Mesenchymal stem cell (in vitro differentiated cells and primary cell): ENCODE results near the gene ABCB1.

ENCODE experiments used
- DNase-seq: peaks from one replicate; pipeline ENCODE4 v3.0.0-alpha.2; 2013
- H2AFZ ChIP-seq: one replicate; pipeline ENCODE4 v1.6.1; 2013; ENCODE audit warnings: low read depth, mild to moderate bottlenecking, control low read depth, inconsistent platforms, low read length, moderate library complexity
- H2AK5ac ChIP-seq: 2 replicates; pipeline ENCODE4 v1.6.1; 2013; ENCODE audit warnings: low read length, moderate library complexity, mild to moderate bottlenecking, inconsistent platforms; ENCODE audit not compliant: severe bottlenecking
- H2BK120ac ChIP-seq: one replicate; pipeline ENCODE4 v1.6.1; 2013; ENCODE audit warnings: low read depth, mild to moderate bottlenecking, inconsistent platforms, low read length, moderate library complexity
- H2BK12ac ChIP-seq, 2 experiments: one replicate each; pipeline ENCODE4 v1.6.1; 2013; ENCODE audit warnings: inconsistent platforms in 2 of 2, low read length in 2 of 2, mild to moderate bottlenecking in 2 of 2, moderate library complexity in 2 of 2, control low read depth in 1 of 2
- H2BK15ac ChIP-seq: one replicate; pipeline ENCODE4 v1.6.1; 2013; ENCODE audit warnings: mild to moderate bottlenecking, low read depth, inconsistent platforms; ENCODE audit not compliant: poor library complexity, severe bottlenecking
- H2BK5ac ChIP-seq: 2 replicates; pipeline ENCODE4 v1.6.1; 2013; ENCODE audit warnings: low read depth, mild to moderate bottlenecking, low read length, control low read depth, inconsistent platforms; ENCODE audit not compliant: poor library complexity, severe bottlenecking
- H3K14ac ChIP-seq, 2 experiments: one replicate each; pipeline ENCODE4 v1.6.1; 2013; ENCODE audit warnings: inconsistent platforms in 2 of 2, low read length in 2 of 2, control low read depth in 1 of 2, mild to moderate bottlenecking in 1 of 2, moderate library complexity in 1 of 2
- H3K18ac ChIP-seq, 2 experiments: one replicate each; pipeline ENCODE4 v1.6.1; 2013; ENCODE audit warnings: inconsistent platforms in 2 of 2, low read length in 2 of 2, control low read depth in 1 of 2, low read depth in 1 of 2, mild to moderate bottlenecking in 1 of 2
- H3K23ac ChIP-seq, 2 experiments: one replicate each; pipeline ENCODE4 v1.6.1; 2013; ENCODE audit warnings: inconsistent platforms in 2 of 2, low read length in 2 of 2, mild to moderate bottlenecking in 2 of 2, moderate library complexity in 2 of 2, control low read depth in 1 of 2
- H3K27ac ChIP-seq: 2 replicates; pipeline ENCODE4 v1.5.1; 2013; ENCODE audit warnings: mild to moderate bottlenecking, moderate library complexity, low read length, control low read depth, inconsistent platforms; ENCODE audit not compliant: poor library complexity, severe bottlenecking
- H3K27me3 ChIP-seq, 2 experiments: 2 replicates each; pipeline versions ENCODE4 v1.6.1 to v1.7.0; 2013; ENCODE audit warnings: low read length in 2 of 2, mild to moderate bottlenecking in 2 of 2, moderate library complexity in 2 of 2, control low read depth in 1 of 2, inconsistent platforms in 1 of 2; ENCODE audit not compliant: control insufficient read depth in 1 of 2, insufficient read depth in 1 of 2
- H3K36me3 ChIP-seq, 2 experiments: 2 replicates each; pipeline versions ENCODE4 v1.6.1 to v1.7.0; 2013; ENCODE audit warnings: low read length in 2 of 2, control low read depth in 1 of 2, inconsistent platforms in 1 of 2, low read depth in 1 of 2, mild to moderate bottlenecking in 1 of 2; ENCODE audit not compliant: insufficient read depth in 2 of 2, control insufficient read depth in 1 of 2
- H3K4ac ChIP-seq, 2 experiments: one replicate each; pipeline ENCODE4 v1.6.1; 2013; ENCODE audit warnings: inconsistent platforms in 2 of 2, low read length in 2 of 2, mild to moderate bottlenecking in 2 of 2, moderate library complexity in 2 of 2, control low read depth in 1 of 2, low read depth in 1 of 2
- H3K4me1 ChIP-seq: 2 replicates; pipeline ENCODE4 v1.6.1; 2013; ENCODE audit warnings: low read depth, low read length, control low read depth; ENCODE audit not compliant: control insufficient read depth, insufficient read depth
- H3K4me2 ChIP-seq: 2 replicates; pipeline ENCODE4 v1.6.1; 2013; ENCODE audit warnings: low read length, mild to moderate bottlenecking, inconsistent platforms; ENCODE audit not compliant: poor library complexity, severe bottlenecking
- H3K4me3 ChIP-seq, 2 experiments: 2 replicates each; pipeline versions ENCODE4 v1.5.1 to v1.7.0; 2013; ENCODE audit warnings: low read length in 2 of 2, mild to moderate bottlenecking in 2 of 2, control low read depth in 1 of 2, low read depth in 1 of 2; ENCODE audit not compliant: insufficient read depth in 1 of 2
- H3K79me1 ChIP-seq: replicated peaks from 2 replicates; pipeline ENCODE4 v1.6.1; 2013; ENCODE audit warnings: mild to moderate bottlenecking, control low read depth, low read length, inconsistent platforms; ENCODE audit not compliant: poor library complexity, severe bottlenecking
- H3K9ac ChIP-seq: 2 replicates; pipeline ENCODE4 v1.7.0; 2013; ENCODE audit warnings: mild to moderate bottlenecking, low read length, moderate library complexity
- H3K9me3 ChIP-seq: 2 replicates; pipeline ENCODE4 v1.7.0; 2013; ENCODE audit warnings: mild to moderate bottlenecking, low read length; ENCODE audit not compliant: control insufficient read depth
- H4K8ac ChIP-seq: one replicate; pipeline ENCODE4 v1.6.1; 2013; ENCODE audit warnings: inconsistent platforms, mild to moderate bottlenecking, low read length, moderate library complexity
- H4K91ac ChIP-seq: one replicate; pipeline ENCODE4 v1.6.1; 2013; ENCODE audit warnings: mild to moderate bottlenecking, low read length, inconsistent platforms
- WGBS: methylation state at CpG from one replicate; pipeline ENCODE4 v1.1.7; 2013; ENCODE audit warnings: mixed read lengths; 5-methylcytosine and 5-hydroxymethylcytosine counted together

ABCB1 gene

DNA sequence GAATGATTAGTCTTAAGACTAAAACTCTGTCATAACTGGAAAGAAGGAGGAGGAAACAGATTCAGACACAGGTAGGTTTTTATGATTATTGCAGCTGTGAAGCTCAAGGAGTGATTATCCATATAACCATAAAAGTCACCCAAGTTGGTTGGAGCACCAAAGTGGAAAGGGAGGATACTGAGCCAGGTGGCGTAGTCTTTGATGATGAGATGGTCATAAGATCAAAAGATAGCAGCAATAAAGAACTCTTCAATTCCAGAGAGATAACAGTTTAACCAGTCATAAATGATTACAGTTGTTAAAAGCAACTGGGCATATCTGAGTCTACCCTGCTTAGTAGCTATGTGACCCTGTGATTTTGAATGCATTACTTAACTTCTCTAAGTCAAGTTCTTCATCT, 8.4 kb downstream of the ABCB1 start:
- no CpG with 5 or more reads among the region's 1 CpG for WGBS
- no peak overlapping the region for H3K4me2 ChIP-seq
- H3K4me1 ChIP-seq, result no peaks in the 10 kb centered on the region
- H3K14ac ChIP-seq, result no peak overlapping the region
- no peak overlapping the region for H2AK5ac ChIP-seq
- no peak overlapping the region for H2BK120ac ChIP-seq
- H3K27ac ChIP-seq, result no peak overlapping the region
- H2BK15ac ChIP-seq, result no peak overlapping the region
- H3K18ac ChIP-seq, result no peak overlapping the region
- no peak overlapping the region for H3K4ac ChIP-seq
- no peak overlapping the region for H3K4me3 ChIP-seq
- H2BK5ac ChIP-seq, result no peak overlapping the region
- H3K79me1 ChIP-seq, result no peaks in the 10 kb centered on the region
- no peak overlapping the region for H4K8ac ChIP-seq
- no peaks in the 10 kb centered on the region for H3K9me3 ChIP-seq
- no peak overlapping the region for H3K23ac ChIP-seq
- H3K9ac ChIP-seq, result no peak overlapping the region
- no peak overlapping the region for H2AFZ ChIP-seq
- peaks cover 0 to 6% of the 10 kb centered on the region in 2 experiments for H3K27me3 ChIP-seq
- H4K91ac ChIP-seq, result no peak overlapping the region
- no peaks in the 10 kb centered on the region for H3K36me3 ChIP-seq
- H2BK12ac ChIP-seq, result no peak overlapping the region
- no peak for DNase-seq

DNA sequence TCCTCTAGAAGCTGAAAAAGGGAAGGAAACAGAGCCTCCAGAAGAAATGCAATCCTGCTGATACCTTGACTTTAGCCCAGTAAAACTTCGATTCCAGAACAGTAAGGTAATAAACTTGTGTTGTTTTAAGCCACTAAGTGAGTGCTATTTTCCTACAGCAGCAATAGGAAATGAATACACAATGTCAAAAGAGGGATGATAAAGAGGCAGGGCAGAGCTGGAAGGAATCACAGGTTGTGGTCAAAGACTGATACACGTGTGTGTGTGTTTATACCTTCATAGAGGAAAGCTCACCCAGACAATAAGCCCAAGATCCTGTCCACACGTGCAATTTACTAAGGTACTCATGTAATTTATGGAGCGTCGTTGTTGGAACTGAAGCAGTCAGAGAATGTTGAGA, 9.5 kb downstream of the ABCB1 start:
- Histone ChIP-seq H2BK120ac (no peak overlapping the region), H4K8ac (no peak overlapping the region), H3K79me1 (no peaks in the 10 kb centered on the region), H3K14ac (no peak overlapping the region), H4K91ac (no peak overlapping the region), H2BK15ac (no peak overlapping the region), H3K23ac (no peak overlapping the region), H3K4me3 (no peak overlapping the region), H3K9ac (no peak overlapping the region), H3K27ac (no peak overlapping the region), H3K4ac (no peak overlapping the region), H3K4me2 (no peak overlapping the region), H3K36me3 (no peaks in the 10 kb centered on the region), H2BK5ac (no peak overlapping the region), H3K18ac (no peak overlapping the region), H2BK12ac (no peak overlapping the region), H3K27me3 (peaks cover 0 to 6% of the 10 kb centered on the region in 2 experiments), H2AFZ (no peak overlapping the region), H3K4me1 (no peaks in the 10 kb centered on the region), H3K9me3 (no peaks in the 10 kb centered on the region), H2AK5ac (no peak overlapping the region)
- WGBS, result 72% methylated on average over 4 of the region's 5 CpGs
- no peak for DNase-seq

DNA sequence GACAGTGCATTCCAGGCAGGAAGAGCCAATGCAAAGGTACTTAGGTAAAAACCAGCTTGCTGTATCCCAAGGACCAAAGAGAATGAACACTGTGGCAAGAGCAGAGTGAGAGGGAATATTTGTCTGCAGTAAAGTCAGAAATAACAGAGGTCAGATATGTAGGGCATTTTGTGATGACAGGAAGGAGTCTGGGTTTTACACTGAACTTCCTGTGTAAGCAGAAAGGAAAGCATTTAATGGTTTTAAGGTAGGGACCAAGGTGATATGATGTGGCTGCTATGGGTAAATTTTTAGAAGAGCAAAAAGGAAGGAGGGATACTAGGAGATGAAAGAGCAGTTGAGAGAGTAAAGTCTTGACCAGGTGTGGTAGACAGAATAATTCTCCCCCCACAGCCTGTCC, 10.1 kb downstream of the ABCB1 start:
- Histone ChIP-seq H3K4ac (no peak overlapping the region), H3K9me3 (no peaks in the 10 kb centered on the region), H2BK15ac (no peak overlapping the region), H3K9ac (no peak overlapping the region), H3K4me3 (no peak overlapping the region), H3K27me3 (peaks cover 0 to 6% of the 10 kb centered on the region in 2 experiments), H3K36me3 (no peaks in the 10 kb centered on the region), H4K8ac (no peak overlapping the region), H2BK120ac (no peak overlapping the region), H3K14ac (no peak overlapping the region), H2AFZ (no peak overlapping the region), H2BK5ac (no peak overlapping the region), H3K18ac (no peak overlapping the region), H2BK12ac (no peak overlapping the region), H4K91ac (no peak overlapping the region), H2AK5ac (no peak overlapping the region), H3K4me1 (no peaks in the 10 kb centered on the region), H3K79me1 (no peaks in the 10 kb centered on the region), H3K23ac (no peak overlapping the region), H3K4me2 (no peak overlapping the region), H3K27ac (no peak overlapping the region)
- DNase-seq, result no peak

DNA sequence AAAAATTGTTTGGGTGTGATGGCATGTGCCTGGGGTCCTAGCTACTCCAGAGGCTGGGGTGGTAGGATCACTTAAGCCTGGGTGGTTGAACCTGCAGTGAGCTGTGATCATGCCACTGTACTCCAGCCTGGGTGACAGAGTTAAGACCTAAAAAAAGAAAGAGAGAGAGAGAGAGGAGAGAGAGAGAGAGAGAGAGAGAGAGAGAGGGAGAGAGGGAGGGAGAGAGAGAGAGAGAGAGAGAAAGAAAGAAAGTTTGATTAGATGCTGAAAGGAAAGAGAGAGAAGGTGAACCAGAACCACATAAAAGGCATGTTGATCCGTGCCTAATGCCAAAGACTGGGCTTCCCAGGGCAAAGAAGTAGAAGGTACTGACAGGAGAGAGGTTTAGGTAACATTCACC, 11.1 kb downstream of the ABCB1 start:
- WGBS, result 50% methylated on average over 1 of the region's 1 CpG
- no peak overlapping the region for H3K23ac ChIP-seq
- no peak overlapping the region for H2BK12ac ChIP-seq
- no peaks in the 10 kb centered on the region for H3K9me3 ChIP-seq
- no peak overlapping the region for H3K27ac ChIP-seq
- H4K8ac ChIP-seq, result no peak overlapping the region
- no peak overlapping the region for H3K18ac ChIP-seq
- H2BK5ac ChIP-seq, result no peak overlapping the region
- H3K27me3 ChIP-seq, result peaks cover 0 to 6% of the 10 kb centered on the region in 2 experiments
- H2BK15ac ChIP-seq, result no peak overlapping the region
- no peaks in the 10 kb centered on the region for H3K79me1 ChIP-seq
- H4K91ac ChIP-seq, result no peak overlapping the region
- H2BK120ac ChIP-seq, result no peak overlapping the region
- no peak for DNase-seq
- H3K4ac ChIP-seq, result no peak overlapping the region
- no peak overlapping the region for H3K4me3 ChIP-seq
- H2AFZ ChIP-seq, result no peak overlapping the region
- H3K4me2 ChIP-seq, result no peak overlapping the region
- H3K36me3 ChIP-seq, result no peaks in the 10 kb centered on the region
- no peak overlapping the region for H2AK5ac ChIP-seq
- H3K4me1 ChIP-seq, result no peaks in the 10 kb centered on the region
- no peak overlapping the region for H3K14ac ChIP-seq
- no peak overlapping the region for H3K9ac ChIP-seq
